KMS-11 (cell line): ENCODE data around the gene ATRN.

ENCODE experiments used
- H2AFZ ChIP-seq: fragments of 200-600 bp; sonication (generic); 2 replicates; pipeline ENCODE4 v1.6.1; 2016; ENCODE audit warnings: antibody characterized with exemption, mixed run types, low read depth
- H3K27ac ChIP-seq: fragments of 200-600 bp; sonication (generic); 2 replicates; pipeline ENCODE4 v1.6.1; 2016; ENCODE audit warnings: mild to moderate bottlenecking, mixed run types
- H3K27me3 ChIP-seq: fragments of 200-600 bp; sonication (generic); 2 replicates; pipeline ENCODE4 v1.6.1; 2017; ENCODE audit warnings: mild to moderate bottlenecking, low read depth, mixed run types, moderate library complexity; ENCODE audit not compliant: insufficient read depth
- H3K36me3 ChIP-seq: fragments of 200-600 bp; sonication (generic); 2 replicates; pipeline ENCODE4 v1.6.1; 2017; ENCODE audit warnings: mild to moderate bottlenecking, mixed run types; ENCODE audit not compliant: insufficient read depth
- H3K4me1 ChIP-seq: fragments of 200-600 bp; sonication (generic); 2 replicates; pipeline ENCODE4 v1.6.1; 2016; ENCODE audit warnings: mild to moderate bottlenecking, low read depth, mixed run types; ENCODE audit not compliant: poor library complexity, severe bottlenecking
- H3K4me2 ChIP-seq: fragments of 200-600 bp; sonication (generic); 2 replicates; pipeline ENCODE4 v1.7.0; 2016; ENCODE audit warnings: mild to moderate bottlenecking, mixed run types
- H3K4me3 ChIP-seq: fragments of 200-600 bp; sonication (generic); IDR thresholded peaks from 2 replicates; pipeline ENCODE4 v1.6.1; 2017; ENCODE audit warnings: low read depth, low read length, mixed read lengths; ENCODE audit not compliant: insufficient read depth
- H3K79me2 ChIP-seq: fragments of 200-600 bp; sonication (generic); 2 replicates; pipeline ENCODE4 v1.6.1; 2016; ENCODE audit warnings: low read depth, mixed run types; ENCODE audit not compliant: insufficient read depth
- H3K9ac ChIP-seq: fragments of 200-600 bp; sonication (generic); 2 replicates; pipeline ENCODE4 v1.6.1; 2016; ENCODE audit warnings: mild to moderate bottlenecking, mixed run types
- H4K20me1 ChIP-seq: fragments of 200-600 bp; sonication (generic); 2 replicates; pipeline ENCODE4 v1.6.1; 2016; ENCODE audit warnings: mild to moderate bottlenecking, mixed run types; ENCODE audit not compliant: insufficient read depth
- TF ChIP-seq, protein P1 (sequence below): fragments of 200-600 bp; sonication (generic); conservative IDR thresholded peaks from 2 replicates; pipeline ENCODE4 v1.6.1; 2017; ENCODE audit warnings: low read depth, mild to moderate bottlenecking, antibody characterized with exemption, low read length, moderate library complexity, mixed read lengths

The ATRN gene

DNA sequence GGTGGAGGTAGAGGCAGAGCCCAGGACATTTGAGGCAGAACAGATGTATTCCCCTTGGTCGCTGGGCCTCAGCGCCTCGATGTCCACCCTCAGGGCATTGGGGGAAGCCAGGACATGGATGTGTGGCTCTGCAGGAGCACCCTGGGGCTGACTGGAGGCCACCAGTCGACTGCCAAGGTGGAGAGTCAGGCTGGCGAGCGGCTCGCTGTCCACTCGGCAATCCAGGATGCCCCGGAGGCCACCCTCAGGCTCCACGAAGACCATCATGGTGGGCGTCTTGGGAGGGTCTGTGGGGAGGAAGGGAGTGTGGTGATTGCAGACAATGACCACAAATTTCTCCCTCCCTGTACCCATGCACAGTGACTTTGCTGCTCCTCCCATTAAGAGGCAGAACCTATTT is 219.2 kb downstream of the ATRN start:
- TF ChIP-seq, protein P1, sequence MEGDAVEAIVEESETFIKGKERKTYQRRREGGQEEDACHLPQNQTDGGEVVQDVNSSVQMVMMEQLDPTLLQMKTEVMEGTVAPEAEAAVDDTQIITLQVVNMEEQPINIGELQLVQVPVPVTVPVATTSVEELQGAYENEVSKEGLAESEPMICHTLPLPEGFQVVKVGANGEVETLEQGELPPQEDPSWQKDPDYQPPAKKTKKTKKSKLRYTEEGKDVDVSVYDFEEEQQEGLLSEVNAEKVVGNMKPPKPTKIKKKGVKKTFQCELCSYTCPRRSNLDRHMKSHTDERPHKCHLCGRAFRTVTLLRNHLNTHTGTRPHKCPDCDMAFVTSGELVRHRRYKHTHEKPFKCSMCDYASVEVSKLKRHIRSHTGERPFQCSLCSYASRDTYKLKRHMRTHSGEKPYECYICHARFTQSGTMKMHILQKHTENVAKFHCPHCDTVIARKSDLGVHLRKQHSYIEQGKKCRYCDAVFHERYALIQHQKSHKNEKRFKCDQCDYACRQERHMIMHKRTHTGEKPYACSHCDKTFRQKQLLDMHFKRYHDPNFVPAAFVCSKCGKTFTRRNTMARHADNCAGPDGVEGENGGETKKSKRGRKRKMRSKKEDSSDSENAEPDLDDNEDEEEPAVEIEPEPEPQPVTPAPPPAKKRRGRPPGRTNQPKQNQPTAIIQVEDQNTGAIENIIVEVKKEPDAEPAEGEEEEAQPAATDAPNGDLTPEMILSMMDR: no peak
- Histone ChIP-seq H3K9ac (no peak overlapping the region), H3K4me3 (no peak overlapping the region), H3K36me3 (no peaks in the 10 kb centered on the region), H3K4me2 (no peak overlapping the region), H2AFZ (no peak overlapping the region), H4K20me1 (no peaks in the 10 kb centered on the region), H3K4me1 (no peaks in the 10 kb centered on the region), H3K27me3 (no peaks in the 10 kb centered on the region), H3K27ac (no peak overlapping the region), H3K79me2 (no peaks in the 10 kb centered on the region)

DNA sequence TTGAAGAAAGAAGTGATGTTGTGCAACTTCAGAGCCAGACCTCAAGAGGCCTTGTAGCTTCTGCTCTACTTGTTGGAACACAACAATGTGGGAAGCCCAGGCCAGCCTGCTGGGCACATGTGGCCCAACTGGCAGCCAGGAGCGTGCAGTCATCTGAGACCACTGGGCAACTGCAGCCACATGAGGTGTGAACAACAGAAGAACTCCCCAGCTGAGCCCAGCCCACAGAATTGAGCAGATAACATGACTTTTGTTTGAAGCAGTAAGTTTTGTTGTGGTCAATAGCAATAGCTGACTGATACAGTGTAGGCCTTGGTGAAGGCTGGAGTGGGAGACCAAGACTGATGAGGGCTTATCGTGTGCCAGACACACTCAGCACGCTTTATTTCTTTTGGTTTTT is 219.6 kb downstream of the ATRN start:
- no peaks in the 10 kb centered on the region for H3K27me3 ChIP-seq
- H3K79me2 ChIP-seq: no peaks in the 10 kb centered on the region
- TF ChIP-seq, protein P1: no peak
- H3K27ac ChIP-seq: no peak overlapping the region
- H3K4me3 ChIP-seq: no peak overlapping the region
- H3K4me2 ChIP-seq: no peak overlapping the region
- no peak overlapping the region for H2AFZ ChIP-seq
- no peaks in the 10 kb centered on the region for H3K36me3 ChIP-seq
- no peaks in the 10 kb centered on the region for H4K20me1 ChIP-seq
- no peaks in the 10 kb centered on the region for H3K4me1 ChIP-seq
- no peak overlapping the region for H3K9ac ChIP-seq

DNA sequence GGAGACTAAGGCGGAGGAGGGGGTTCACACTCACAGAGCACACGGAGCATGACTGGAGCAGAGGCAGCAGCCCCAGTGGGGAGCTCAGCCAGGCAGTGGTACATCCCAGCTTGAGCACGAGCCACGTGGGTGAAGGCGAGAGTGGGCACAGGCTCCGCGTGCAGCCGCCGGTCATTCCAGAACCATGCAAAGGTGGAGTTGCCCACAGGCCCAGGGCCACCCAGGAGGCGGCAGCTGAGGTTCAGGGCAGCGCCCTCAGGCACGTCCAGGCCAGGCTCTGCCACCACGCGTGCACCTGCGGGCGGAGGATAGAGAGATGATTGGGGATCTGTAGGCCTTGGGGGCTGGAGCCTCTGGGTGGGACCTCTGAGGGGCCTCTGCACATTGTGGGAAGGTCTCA is 220.5 kb downstream of the ATRN start:
- Histone ChIP-seq H2AFZ (no peak overlapping the region), H3K79me2 (no peaks in the 10 kb centered on the region), H3K4me1 (no peaks in the 10 kb centered on the region), H3K36me3 (no peaks in the 10 kb centered on the region), H3K4me2 (no peak overlapping the region), H3K27me3 (no peaks in the 10 kb centered on the region), H3K4me3 (no peak overlapping the region), H3K27ac (no peak overlapping the region), H3K9ac (no peak overlapping the region), H4K20me1 (no peaks in the 10 kb centered on the region)
- TF ChIP-seq, protein P1: no peak

DNA sequence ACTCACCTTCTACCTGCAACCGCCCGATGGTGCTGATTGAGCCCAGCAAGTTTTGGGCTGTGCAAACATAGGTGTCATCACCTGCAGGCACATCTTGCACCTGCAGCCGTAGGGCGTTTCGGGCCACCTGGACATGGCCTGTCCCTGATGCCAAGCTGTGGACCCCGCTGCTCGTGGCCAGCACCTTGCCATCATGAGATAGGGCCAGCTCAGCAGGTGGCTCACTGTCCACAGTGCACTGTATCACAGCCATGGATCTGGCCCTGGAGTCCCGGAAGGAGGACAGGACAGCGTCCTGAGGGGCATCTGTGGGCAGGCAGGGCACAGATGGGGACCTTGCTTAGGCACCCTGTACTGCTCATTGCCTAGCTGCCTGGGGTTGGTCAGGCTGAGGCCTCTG is 221.1 kb downstream of the ATRN start:
- Histone ChIP-seq H3K4me1 (no peaks in the 10 kb centered on the region), H4K20me1 (no peaks in the 10 kb centered on the region), H3K27me3 (no peaks in the 10 kb centered on the region), H3K9ac (no peak overlapping the region), H3K4me2 (no peak overlapping the region), H3K27ac (no peak overlapping the region), H2AFZ (no peak overlapping the region), H3K36me3 (no peaks in the 10 kb centered on the region), H3K79me2 (no peaks in the 10 kb centered on the region), H3K4me3 (no peak overlapping the region)
- TF ChIP-seq, protein P1: no peak
